ENCODE data around the gene ZNF341. TPM values are rescaled to one million over a fixed set of nuclear protein-coding genes. Genes with fewer than 3 reads are reported as not detected.

The ZNF341 gene
- total and polyA plus RNA-seq, 2 experiments from 2014 or later = 4.3 to 6.1 TPM

GRCh38 chr20:33781133-33781532 lies 49.3 kb downstream of the ZNF341 start:
- Histone ChIP-seq H3K9me2 (ENCODE audit: insufficient read depth) (no peaks in the 10 kb centered on the region), H3K4me1 (ENCODE audit: insufficient read depth) (no peaks in the 10 kb centered on the region), H3K27me3 (ENCODE audit: insufficient read depth) (no peaks in the 10 kb centered on the region), H4K20me1 (replicated peaks; ENCODE audit: insufficient read depth) (no peaks in the 10 kb centered on the region), H3K79me2 (replicated peaks; ENCODE audit: insufficient read depth) (no peaks in the 10 kb centered on the region), H3K4me2 (no peak overlapping the region), H2AFZ (no peak overlapping the region), H3K36me3 (ENCODE audit: insufficient read depth) (no peaks in the 10 kb centered on the region), H3K4me3 (no peak overlapping the region), H3K27ac (ENCODE audit: low read depth) (no peak overlapping the region), H3F3A (replicated peaks; ENCODE audit: low read depth) (no peaks in the 10 kb centered on the region)
- H3K27ac Mint-ChIP-seq = no peak overlapping the region
- ATAC-seq (no peak), DNase-seq (ENCODE audit: low spot score) (no peak)
- no peaks in the 10 kb centered on the region; the same call in 2 of the 3 replicates for H3K36me3 Mint-ChIP-seq (ENCODE audit: low read depth)
- H3K9me3 Mint-ChIP-seq = no peaks in the 10 kb centered on the region
- TF ChIP-seq STAT1 (IDR thresholded peaks at IDR 0.05; ENCODE audit: unreplicated experiment) = no peak
- TF ChIP-seq CTCF (conservative IDR thresholded peaks at IDR 0.05; ENCODE audit: low read depth in 2 of 2) = 0 out of 4 replicates have a peak, but pooled peaks of 1 of the 2 experiments have one; percentile 9
- H3K4me1 Mint-ChIP-seq = no peaks in the 10 kb centered on the region
- H3K27me3 Mint-ChIP-seq (ENCODE audit: insufficient read depth, low read depth, poor library complexity) = peaks cover 5% of the 10 kb centered on the region
- no peak overlapping the region for H3K4me3 Mint-ChIP-seq

- Histone ChIP-seq H3K27ac (ENCODE audit: low read depth) (no peak overlapping the region), H3K4me3 (no peak overlapping the region), H2AFZ (no peak overlapping the region), H3K4me2 (no peak overlapping the region), H3K9me2 (ENCODE audit: insufficient read depth) (no peaks in the 10 kb centered on the region), H3K27me3 (ENCODE audit: insufficient read depth) (no peaks in the 10 kb centered on the region), H3K79me2 (replicated peaks; ENCODE audit: insufficient read depth) (no peaks in the 10 kb centered on the region), H3K36me3 (ENCODE audit: insufficient read depth) (no peaks in the 10 kb centered on the region), H3F3A (replicated peaks; ENCODE audit: low read depth) (no peaks in the 10 kb centered on the region), H3K4me1 (ENCODE audit: insufficient read depth) (no peaks in the 10 kb centered on the region), H4K20me1 (replicated peaks; ENCODE audit: insufficient read depth) (no peaks in the 10 kb centered on the region)
- Mint-ChIP-seq H3K4me1 (no peaks in the 10 kb centered on the region), H3K9me3 (no peaks in the 10 kb centered on the region), H3K4me3 (no peak overlapping the region), H3K27ac (no peak overlapping the region), H3K36me3 (ENCODE audit: low read depth) (no peaks in the 10 kb centered on the region; the same call in 2 of the 3 replicates), H3K27me3 (ENCODE audit: insufficient read depth, low read depth, poor library complexity) (peaks cover 8% of the 10 kb centered on the region)
- no peak for DNase-seq (ENCODE audit: low spot score)
- ATAC-seq = no peak
- TF ChIP-seq ETS1 (IDR thresholded peaks at IDR 0.05) (no peak), EZH2phosphoT487 (IDR thresholded peaks at IDR 0.05; ENCODE audit: unreplicated experiment) (no peak), POLR2AphosphoS5 (IDR thresholded peaks at IDR 0.05; ENCODE audit: low read depth) (no peak), REST (IDR thresholded peaks at IDR 0.05; ENCODE audit: unreplicated experiment) (no peak), EZH2 (IDR thresholded peaks at IDR 0.05; ENCODE audit: low read depth, unreplicated experiment) (no peak), ZNF114 (CRISPR knock-in tag; IDR thresholded peaks at IDR 0.05) (no peak), ZNF331 (CRISPR knock-in tag; IDR thresholded peaks at IDR 0.05; ENCODE audit: low read depth) (no peak), CREB1 (CRISPR knock-in tag; IDR thresholded peaks at IDR 0.05; ENCODE audit: low read depth) (no peak), NANOG (IDR thresholded peaks at IDR 0.05; ENCODE audit: borderline replicate concordance) (no peak), CTCF (conservative IDR thresholded peaks at IDR 0.05; ENCODE audit: low read depth in 2 of 2) (no peak)
Measured at GRCh38 chr20:33781945-33782344, 50.1 kb downstream of the ZNF341 start.

Measured in GM23338 (cell line).